ENCODE measurements around the gene BCAR1. TPM values are rescaled to one million over a fixed set of nuclear protein-coding genes. Genes with fewer than 3 reads are reported as not detected.

Gene BCAR1
- total and polyA plus RNA-seq, 2 of the 13 experiments (the other 11 are each of a cell fraction or from before 2014, with no cell fraction given): 48.1 to 51.7 TPM

GRCh38 chr16:75265911-75266701, 14.7 kb upstream of the BCAR1 start (continued):
- TF ChIP-seq ZBTB4 (CRISPR knock-in tag; IDR thresholded peaks at IDR 0.05; ENCODE audit: borderline replicate concordance) (no peak), ZNF772 (CRISPR knock-in tag; IDR thresholded peaks at IDR 0.05) (0 out of 2 replicates have a peak, but pooled peaks have one; percentile 54), ZNF883 (CRISPR knock-in tag; IDR thresholded peaks at IDR 0.05; ENCODE audit: not compliant biosample characterization) (peak; percentile 71), NCOA5 (CRISPR knock-in tag; IDR thresholded peaks at IDR 0.05) (no peak), NR2F1 (CRISPR knock-in tag; IDR thresholded peaks at IDR 0.05) (peak in 1 of 2 experiments; percentile 20; a peak in 1 of 4 replicates), HCFC1 (IDR thresholded peaks at IDR 0.05; ENCODE audit: low read depth, low read length) (no peak), ZNF513 (CRISPR knock-in tag; conservative IDR thresholded peaks at IDR 0.05) (no peak), NAIF1 (CRISPR knock-in tag; IDR thresholded peaks at IDR 0.05; ENCODE audit: borderline replicate concordance) (no peak), ZBTB39 (CRISPR knock-in tag; IDR thresholded peaks at IDR 0.05) (no peak), ZBTB10 (CRISPR knock-in tag; IDR thresholded peaks at IDR 0.05; ENCODE audit: borderline replicate concordance) (peak; percentile 45; the same call in 1 of the 2 replicates), TFE3 (CRISPR knock-in tag; IDR thresholded peaks at IDR 0.05) (0 out of 2 replicates have a peak, but pooled peaks have one; percentile 27), SP1 (IDR thresholded peaks at IDR 0.05) (no peak), SP1 (CRISPR knock-in tag; IDR thresholded peaks at IDR 0.05) (no peak; the same call in none of the 2 replicates), HMG20A (CRISPR knock-in tag; IDR thresholded peaks at IDR 0.05; ENCODE audit: borderline replicate concordance) (no peak), MBNL3 (CRISPR knock-in tag; conservative IDR thresholded peaks at IDR 0.05) (no peak), EZH2 (conservative IDR thresholded peaks at IDR 0.05; ENCODE audit: low read depth, low read length) (no peak), RORA (CRISPR knock-in tag; IDR thresholded peaks at IDR 0.05) (no peak), DR1 (CRISPR knock-in tag; IDR thresholded peaks at IDR 0.05) (peak; percentile 82)

All from HepG2 (cell line).